NK-92 treated with Interleukin-12 subunit alpha and Interleukin-12 subunit beta, amount 100 ng/mL, for 24 hours (cell line): Measurements from ENCODE around the gene TRIM71.
"Not testable (repeated sequence)": the region's sequence is repeated elsewhere in the genome, so short reads cannot be mapped to it uniquely, and the experiment has no call there.

Experiments used
- DNase-seq: peaks from one replicate; lab custom pipeline; 2025; lab: John Stamatoyannopoulos, UW

The TRIM71 gene

DNA sequence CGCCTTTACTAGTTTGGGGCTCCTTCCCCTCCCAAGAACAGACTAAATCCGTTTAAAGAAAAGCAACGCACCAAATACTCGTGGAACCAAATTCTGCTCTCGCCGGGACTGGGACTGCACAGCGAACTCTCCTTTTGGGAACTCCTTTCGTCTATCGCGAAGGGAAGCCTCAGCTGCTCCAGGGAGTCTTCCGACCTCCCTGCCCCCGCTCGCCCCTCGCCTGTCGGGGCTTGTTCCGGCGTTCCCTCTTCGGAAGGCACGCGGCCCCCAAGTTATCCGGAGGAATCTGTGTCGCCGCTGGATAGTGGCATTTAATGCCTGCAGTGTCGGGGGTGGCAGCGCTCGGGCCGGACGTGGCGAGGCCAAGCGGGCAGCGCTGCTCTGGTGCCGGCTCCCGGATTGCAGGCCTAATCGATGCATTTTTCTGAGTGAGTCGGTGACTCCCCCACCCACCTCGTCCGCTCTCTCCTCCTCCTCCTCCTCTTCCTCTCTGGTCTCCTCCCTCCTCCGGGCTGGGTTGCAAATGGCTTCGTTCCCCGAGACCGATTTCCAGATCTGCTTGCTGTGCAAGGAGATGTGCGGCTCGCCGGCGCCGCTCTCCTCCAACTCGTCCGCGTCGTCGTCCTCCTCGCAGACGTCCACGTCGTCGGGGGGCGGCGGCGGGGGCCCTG lies at the start of gene TRIM71:
TRIM71 (plus strand) TSS at position 440 of the 671 bp plus-strand sequence; CDS start at position 524, 84 bp downstream.
- DNase-seq, result no peak

DNA sequence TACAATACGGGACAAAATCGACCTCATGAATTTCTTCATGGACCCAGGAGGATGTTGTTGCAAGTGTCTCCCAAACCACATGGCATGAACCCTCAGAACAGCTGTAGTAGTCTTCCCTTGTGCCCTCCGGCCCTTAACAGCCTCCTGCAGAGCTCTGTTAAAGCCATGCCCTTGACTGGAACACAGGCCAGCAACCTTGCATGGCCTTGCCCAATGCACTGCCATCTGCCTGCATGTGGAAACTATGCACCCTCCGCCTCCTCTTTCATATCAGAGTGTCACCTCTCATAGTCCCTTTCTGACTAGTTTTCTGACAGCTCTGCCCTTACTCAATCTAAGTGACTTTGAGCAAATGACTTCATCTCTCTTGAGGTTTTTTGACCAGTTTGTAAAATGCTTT lies 39.4 kb upstream of the TRIM71 start:
- DNase-seq, result no peak

DNA sequence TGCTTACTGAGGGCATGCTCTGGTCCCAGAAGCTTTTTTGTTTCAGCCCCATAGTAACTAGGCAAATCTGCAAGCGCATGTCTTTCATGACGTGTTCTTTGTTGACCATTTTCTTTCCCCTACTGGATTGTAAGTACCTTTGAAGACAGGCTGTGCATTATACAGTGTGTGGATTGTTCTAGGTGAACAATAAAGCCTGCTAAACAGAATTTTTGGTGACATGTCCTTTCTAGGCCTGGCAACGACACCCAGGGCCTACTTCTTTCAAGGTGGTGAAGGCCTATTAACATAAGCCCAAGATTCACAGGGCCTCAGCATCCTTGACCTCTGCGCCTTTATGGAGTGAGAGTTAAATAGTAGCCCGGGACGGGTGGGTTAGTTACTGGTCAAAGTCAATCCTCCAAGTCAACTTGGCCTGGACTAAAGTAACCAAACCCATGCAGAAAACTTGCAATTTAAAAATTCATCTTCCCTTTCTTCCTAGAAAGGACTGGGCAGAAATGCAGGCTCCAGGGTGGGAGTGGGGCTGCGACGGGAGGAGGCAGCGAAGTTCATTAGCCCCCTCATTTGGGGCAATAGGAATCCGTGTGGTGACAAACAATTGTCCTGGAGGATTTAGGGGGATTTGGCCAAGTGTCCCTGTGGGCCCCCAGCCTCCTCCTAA lies 37.6 kb upstream of the TRIM71 start:
- no peak for DNase-seq

DNA sequence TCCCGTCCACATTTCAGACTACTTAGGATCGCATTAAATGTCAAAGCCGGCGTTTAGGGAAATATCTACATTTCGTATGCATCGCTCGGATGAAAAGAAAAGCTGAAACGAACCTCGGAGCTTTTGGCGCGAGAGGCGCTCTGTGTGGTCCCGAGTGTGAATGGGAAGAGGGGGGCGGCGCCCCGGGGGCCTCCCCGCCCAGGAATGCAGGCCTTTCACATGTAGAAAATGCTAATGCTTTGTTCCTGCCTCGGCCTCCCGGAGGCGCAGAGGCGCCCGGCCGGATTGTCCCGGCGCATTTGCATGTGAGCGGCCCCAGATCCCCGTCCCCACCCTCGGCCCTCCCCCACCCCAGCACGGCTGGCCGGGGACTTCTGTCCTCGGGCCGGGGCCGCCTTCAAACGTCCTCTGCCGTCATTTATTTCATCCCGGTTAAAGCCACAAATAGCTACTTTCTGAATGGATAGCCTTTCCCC lies 37.0 kb upstream of the TRIM71 start:
- DNase-seq, result no peak

DNA sequence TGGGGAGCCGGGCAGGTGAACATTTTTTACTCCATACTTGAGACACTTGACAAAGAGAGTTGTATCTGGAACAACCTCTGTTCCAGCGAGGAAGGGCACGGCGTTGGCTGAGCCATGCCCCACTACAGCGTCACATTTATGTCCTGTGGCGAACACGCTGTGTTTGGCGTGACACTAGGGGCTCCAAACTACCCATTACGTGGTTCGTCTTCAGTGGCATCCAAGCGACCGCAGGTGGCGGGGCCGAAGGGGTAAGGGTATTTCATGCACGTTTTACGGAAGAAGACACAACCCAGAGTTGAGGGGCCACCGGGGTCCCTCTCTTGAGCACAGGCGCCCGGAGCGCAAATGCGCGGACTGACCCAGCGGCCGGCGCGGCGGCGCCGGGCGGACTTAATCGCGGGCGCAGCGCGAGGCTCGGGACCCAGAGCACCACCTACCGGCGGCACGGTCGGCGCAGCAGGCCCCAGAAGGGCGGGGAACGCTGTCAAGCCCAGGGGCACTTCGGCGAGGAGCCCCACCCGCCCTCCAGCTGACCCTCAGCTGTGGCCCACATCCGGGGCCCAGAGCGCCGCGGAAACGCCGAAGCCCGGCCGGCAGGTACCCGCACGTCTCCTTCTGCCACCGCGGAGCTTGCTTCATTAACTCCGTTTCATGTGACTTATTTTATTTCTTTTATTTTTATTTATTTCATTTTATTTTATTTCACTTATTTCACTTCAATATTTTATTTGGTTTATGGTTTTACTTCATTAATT lies 36.4 kb upstream of the TRIM71 start:
- peak; percentile 66 for DNase-seq

DNA sequence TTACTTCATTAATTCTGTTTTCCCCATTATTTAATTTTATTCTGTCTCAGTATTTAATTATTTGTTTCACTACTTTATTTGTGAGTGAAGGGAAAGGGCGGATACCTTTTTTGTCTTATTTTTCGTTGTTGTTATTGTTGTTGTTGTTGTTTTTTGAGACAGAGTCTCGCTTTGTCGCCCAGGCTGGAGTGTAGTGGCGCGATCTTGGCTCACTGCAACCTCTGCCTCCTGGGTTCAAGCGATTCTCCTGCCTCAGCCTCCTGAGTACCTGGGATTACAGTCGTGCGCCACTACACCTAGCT lies 35.9 kb upstream of the TRIM71 start:
- DNase-seq, result not testable (repeated sequence)

DNA sequence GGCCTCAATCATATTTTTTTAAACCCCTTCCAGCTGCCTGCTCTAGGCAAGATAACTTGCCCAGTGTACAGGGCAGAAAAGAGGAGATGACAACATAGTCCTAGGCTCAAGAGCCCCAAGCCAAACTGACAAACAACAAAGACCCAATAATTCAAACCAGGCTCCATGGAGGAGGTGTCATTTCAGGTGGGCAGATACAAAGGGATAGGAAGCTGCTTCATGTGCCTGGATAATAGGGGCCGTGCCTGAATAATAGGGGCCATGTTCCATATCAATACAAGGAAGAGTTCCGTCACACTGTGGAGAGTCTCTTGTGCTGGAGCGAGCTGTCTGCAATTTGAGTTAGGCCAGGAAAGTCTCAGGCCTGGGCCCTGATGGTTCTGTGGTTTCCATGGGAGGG lies 35.4 kb upstream of the TRIM71 start:
- DNase-seq, result no peak

DNA sequence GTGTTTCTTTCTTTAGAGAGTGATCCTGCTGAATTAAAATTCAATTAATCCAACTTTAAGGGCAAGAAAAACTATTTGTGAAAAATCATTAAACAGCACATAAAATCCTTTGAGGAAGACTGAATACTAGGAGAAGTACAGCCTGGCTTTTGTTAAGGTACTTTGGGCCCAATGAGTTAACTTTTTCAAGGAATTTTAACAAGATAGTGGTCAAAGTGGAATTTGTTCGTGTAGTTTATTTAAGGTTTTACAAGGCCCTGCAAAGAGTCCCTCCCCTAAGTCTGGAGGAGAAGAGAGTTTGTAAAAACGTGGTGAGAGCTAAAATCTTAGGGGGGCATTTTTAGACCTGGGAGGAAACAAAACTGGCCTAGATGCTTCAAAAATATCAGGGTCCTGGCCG lies 26.0 kb upstream of the TRIM71 start:
- no peak for DNase-seq

DNA sequence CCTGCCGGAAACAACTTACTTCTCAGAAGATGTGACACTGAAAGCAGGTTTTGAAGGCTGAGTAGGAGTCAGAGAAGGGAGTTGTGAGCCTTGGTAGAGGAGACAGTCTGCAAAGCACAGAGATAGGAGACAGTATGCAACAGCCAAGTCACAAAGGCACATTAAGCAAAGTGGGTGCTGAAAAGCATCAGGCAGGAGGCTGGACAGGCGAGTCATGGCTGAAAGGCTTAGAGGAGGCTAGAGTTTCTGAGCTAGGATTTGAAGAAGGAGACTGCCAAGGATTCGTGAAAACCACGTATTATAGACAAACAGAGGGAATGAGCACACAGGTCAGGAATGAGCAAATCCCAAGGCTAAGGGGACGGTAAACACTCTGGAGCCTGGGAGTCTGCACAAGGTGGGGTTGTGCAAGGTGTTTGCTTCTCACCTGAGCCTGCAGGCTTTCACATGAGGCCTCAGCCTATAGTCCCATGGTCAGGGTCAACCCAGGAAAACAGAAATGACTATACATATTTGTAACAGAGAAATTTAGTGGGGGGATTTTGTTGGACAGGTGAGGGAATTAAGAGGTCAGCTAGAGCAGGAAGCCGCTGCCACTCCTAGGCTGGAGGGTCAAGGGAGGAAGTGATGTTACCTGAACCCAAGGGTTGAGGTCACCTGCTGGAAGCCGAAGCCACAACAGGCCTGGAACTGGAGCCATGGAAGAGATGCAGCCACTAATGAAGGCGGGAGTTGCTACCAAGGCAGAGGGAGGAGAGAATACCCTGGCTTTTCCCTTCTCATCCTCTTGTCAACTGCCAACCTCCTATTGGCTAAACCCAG lies 23.1 kb upstream of the TRIM71 start:
- DNase-seq, result no peak

DNA sequence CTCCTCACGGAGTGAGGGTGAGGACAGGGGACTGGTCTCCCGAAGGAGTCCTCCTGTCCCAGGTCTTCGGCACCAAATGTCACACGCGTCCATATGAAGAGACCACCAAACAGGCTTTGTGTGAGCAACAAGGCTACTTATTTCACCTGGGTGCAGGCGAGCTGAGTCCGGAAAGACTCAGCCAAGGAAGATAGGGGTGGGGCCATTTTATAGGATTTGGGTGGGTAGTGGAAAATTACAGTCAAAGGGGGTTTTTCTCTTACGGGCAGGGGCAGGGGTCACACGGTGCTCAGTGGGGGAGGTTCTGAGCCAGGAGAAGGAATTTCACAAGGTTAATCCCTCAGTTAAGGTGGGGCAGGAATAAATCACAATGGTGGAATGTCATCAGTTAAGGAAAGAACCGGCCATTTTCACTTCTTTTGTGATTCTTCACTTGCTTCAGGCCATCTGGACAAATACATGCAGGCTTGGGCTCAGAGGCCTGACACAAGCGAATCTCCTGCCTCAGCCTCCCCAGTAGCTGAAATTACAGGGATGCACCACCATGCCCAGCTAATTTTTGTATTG lies 21.3 kb upstream of the TRIM71 start:
- not testable (repeated sequence) for DNase-seq

DNA sequence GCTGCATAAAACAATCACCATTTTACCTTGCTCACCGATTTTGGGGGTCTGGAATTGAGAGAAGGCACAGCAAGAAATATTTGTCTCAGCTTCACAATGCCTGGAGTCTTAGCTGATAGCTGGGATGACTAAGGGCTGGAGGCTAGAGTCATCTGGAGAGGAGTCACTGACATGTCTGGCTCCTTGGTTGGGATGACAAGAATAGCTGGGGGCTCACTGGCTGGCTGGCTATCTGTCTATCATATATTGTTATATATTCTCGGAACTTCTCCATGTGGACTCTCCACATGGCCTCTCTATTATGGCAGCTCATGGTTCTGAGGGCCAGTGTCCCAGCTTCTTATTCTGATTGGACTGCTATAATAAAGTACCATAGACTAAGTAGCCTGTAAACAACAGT lies 20.0 kb upstream of the TRIM71 start:
- DNase-seq, result no peak

DNA sequence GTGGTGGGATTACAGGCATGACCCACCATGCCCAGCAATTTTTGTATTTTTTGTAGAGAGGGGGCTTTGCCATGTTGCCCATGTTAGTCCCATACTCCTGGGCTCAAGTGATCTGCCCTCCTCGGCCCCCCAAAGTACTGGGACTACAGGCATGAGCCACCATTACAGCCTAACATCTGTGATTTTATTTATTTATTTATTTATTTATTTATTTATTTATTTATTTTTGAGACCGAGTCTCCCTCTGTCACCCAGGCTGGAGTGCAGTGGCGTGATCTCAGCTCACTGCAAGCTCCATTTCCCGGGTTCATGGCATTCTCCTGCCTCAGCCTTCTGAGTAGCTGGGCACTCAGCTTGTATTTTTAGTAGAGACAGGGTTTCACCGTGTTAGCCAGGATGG lies 16.4 kb upstream of the TRIM71 start:
- DNase-seq, result not testable (repeated sequence)

DNA sequence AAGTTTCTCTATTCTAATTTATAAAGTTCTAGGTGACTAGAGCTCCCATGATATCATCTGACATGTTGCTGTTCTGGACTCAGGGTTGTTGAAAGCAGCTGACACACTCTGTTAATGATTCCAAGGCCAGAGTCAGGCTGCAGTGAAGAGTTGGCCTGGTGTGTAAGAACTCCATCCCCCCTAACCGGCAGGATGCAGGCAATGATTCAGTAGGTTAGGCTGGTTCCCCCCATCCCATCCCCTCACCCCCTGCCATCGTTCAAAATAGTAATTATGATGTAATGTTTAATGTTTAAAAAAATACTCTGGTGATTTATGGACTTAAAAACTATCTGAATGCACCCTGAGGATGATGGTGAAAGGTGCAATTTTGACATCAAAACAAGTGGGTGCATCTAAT lies 4.6 kb upstream of the TRIM71 start:
- no peak for DNase-seq

DNA sequence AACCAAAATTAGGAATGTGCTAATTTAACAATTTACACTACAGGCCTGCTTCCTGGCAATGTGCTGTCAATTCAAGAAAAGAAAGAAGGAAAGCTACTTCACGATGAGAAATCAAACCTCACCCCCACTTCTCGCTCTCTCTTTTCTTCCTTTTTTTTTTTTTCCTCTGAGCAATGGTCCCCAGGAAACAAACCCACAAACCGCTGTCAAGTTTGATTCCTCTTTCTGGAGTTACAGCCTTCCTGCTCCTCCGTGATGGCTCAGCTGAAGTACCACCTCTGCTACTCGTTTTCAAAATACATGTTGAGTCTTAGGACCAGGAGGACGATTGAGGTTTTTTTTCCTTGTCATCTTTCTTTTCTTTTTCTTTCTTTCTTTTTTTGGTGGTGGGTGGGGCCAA lies 3.4 kb upstream of the TRIM71 start:
- DNase-seq, result no peak

DNA sequence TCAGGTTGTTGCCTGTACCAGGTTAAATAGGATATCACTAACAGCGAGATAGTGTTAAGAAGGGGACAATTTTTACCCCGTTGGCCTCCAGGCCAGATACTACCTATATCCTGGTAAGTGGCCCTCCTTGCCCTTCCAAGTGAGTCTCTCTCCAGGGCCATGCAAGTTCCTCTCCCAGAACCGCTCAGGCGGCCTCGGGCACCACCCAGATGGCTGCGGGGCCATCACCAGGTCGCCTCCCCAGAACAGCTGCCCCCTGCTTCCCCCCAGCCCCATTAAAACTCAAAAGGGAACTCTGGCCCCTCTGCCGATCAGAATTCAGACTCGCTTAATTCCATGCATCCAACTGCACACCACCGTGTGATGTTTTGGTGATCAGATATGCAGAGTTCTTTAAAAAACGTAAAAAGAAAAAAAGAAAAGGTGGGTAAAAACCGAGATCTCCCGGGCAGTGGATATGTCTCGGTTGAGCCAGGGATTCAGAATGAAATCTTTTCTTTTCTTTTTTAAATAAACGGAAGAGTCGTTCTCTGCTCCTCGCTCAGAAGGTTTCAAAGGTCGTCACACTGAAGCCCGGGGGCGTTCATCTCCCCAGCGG lies 1.9 kb upstream of the TRIM71 start:
- DNase-seq, result no peak

DNA sequence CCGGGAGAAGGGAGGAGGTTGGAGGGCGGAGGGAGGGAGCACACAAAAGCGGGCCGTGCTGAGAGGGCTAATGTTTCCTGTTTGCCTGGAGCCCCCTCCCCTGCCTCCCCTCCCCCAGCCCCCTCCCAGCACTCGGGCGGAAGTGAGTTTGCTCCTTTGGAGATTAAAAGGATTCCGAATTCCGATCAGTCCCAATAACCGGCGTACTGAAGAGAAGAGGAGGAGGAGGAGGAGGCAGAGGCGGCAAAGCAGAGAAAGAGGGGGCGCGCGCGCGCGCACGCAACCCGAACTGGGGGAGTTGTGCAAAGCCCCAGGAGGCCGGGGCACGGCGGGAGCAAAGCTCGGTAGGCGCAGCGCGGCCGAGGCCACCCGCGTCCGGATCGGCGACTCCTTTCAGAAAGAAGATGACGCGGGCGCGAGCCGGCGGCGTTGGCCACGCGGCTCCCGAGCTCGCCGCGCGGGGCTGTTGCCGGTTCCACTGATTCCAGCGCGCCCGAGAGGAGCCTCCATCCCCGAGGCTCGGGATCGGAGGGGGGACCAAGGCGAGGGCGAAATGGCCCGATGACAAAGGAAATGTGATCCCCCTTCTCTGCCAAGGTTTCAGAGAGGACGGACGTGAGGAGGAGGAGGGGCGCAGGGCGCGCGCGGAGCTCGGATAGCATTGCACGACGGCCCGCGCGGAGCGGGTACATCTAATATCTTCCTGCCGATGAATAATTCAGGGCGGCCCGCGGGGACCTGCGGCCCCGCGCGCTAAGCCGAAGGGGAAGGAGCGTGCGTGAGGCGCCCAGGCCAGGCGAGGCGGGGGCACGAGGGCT lies 1.1 kb upstream of the TRIM71 start:
- no peak for DNase-seq

DNA sequence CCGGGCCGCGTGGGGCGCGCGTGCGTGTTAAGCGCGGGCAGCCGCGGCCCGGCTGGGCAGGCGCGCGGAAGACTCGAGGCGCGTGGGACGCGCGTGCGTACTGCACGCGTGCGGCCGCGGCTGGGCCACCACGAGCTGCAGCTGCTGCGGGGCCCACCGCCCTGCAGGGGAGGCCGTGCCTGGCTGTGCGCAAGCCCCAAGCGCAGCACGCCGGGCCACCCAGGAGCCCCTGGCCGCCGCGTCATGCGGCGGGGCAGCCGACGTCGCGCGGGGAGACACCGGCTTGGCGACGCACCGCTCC lies 590 bp upstream of the TRIM71 start:
- no peak for DNase-seq

DNA sequence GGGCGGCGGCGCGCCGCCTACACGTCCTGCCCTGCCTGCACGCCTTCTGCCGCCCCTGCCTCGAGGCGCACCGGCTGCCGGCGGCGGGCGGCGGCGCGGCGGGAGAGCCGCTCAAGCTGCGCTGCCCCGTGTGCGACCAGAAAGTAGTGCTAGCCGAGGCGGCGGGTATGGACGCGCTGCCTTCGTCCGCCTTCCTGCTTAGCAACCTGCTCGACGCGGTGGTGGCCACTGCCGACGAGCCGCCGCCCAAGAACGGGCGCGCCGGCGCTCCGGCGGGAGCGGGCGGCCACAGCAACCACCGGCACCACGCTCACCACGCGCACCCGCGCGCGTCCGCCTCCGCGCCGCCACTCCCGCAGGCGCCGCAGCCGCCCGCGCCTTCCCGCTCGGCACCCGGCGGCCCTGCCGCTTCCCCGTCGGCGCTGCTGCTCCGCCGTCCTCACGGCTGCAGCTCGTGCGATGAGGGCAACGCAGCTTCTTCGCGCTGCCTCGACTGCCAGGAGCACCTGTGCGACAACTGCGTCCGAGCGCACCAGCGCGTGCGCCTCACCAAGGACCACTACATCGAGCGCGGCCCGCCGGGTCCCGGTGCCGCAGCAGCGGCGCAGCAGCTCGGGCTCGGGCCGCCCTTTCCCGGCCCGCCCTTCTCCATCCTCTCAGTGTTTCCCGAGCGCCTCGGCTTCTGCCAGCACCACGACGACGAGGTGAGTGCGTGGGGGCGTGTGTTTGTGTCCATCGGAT lies 602 bp downstream of the TRIM71 start:
- no peak for DNase-seq

DNA sequence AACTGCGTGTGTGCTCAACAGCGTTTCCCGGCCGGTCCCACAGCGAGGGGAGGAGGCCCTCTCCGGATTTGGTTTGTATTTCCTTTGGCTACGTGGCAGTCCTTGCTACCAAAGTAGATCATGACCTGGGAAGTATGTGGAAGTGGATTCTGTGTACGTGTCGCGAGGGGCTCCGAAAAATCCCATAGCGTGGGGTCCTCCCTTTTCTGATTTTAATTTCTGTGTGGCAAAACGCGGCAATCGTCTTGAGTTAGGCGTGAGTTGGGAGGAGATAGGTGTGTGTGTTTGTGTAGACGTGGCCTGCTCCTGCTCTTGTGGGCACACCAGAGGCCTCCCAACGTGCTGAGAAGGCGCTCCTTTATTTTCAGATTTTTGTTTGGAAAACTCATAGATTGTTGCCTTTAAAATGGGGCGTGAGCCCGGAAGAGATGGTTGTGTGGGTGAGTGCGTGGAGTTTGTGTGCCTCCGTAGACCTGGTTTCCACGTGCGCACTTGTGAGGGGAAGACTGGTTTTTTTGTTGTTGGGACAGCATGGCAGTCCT lies 1.2 kb downstream of the TRIM71 start:
- no peak for DNase-seq
